Prostate gland (tissue), 2 donors: ENCODE measurements around the gene ELMO1. TPM values are rescaled to one million over a fixed set of nuclear protein-coding genes. Genes with fewer than 3 reads are reported as not detected.

ENCODE experiments used
- DNase-seq: peaks from one replicate; pipeline ENCODE4 v3.0.0-alpha.2; 2019; ENCODE audit warnings: low spot score
- H3K27ac ChIP-seq, 2 donors: fragments of 200-600 bp; sonication (generic); 2 replicates each; pipeline ENCODE4 v1.5.1; 2017 to 2019
- H3K27me3 ChIP-seq: fragments of 200-600 bp; sonication (generic); replicated peaks from 2 replicates; pipeline ENCODE4 v1.5.1; 2019; ENCODE audit not compliant: insufficient read depth
- H3K36me3 ChIP-seq, 2 donors: fragments of 200-600 bp; sonication (generic); 1 replicate in 1 of 2; 2 replicates in 1 of 2; pipeline versions ENCODE4 v1.5.1 to v1.8.1; 2017 to 2019
- H3K4me1 ChIP-seq: fragments of 200-600 bp; sonication (generic); replicated peaks from 2 replicates; pipeline ENCODE4 v1.5.1; 2019
- H3K4me3 ChIP-seq, 2 donors: fragments of 200-600 bp; sonication (generic); 2 replicates each; pipeline ENCODE4 v1.5.1; 2017 to 2019
- H3K9me3 ChIP-seq: fragments of 200-600 bp; sonication (generic); 2 replicates; pipeline ENCODE4 v1.5.1; 2017
- POLR2A ChIP-seq: fragments of 450-650 bp; IDR thresholded peaks from one replicate; pipeline ENCODE4 v1.6.1; 2016; ENCODE audit warnings: antibody characterized with exemption, mild to moderate bottlenecking
- POLR2AphosphoS5 ChIP-seq: sonication (generic); formaldehyde crosslinking; IDR thresholded peaks from one replicate; pipeline ENCODE4 v1.6.1; 2017; ENCODE audit warnings: antibody characterized with exemption
- WGBS: methylation state at CpG from one replicate; pipeline ENCODE4 v1.1.5; 2018; 5-methylcytosine and 5-hydroxymethylcytosine counted together
- intact Hi-C: fragments of 100-400 bp; cut with DNase I; formaldehyde crosslinking; loops from one replicate; pipeline ENCODE4 v1.14.2; 2022
- total RNA-seq, 2 donors: library from RNA; depleted of rRNA; stranded (reverse); fragments of >200 nt; gene quantifications; one replicate each; pipeline ENCODE4 v1.1.0, GENCODE V29; 2016
- TF ChIP-seq, protein P1 (sequence below), 4 experiments: fragments of 200-600 bp in 2 of 4; fragments of 450-650 bp in 2 of 4; sonication (generic) in 2 of 4; IDR thresholded peaks; 1 replicate in 3 of 4; 2 replicates in 1 of 4; pipeline ENCODE4 v1.5.1; 2016 to 2019; ENCODE audit warnings: antibody characterized with exemption in 4 of 4, mild to moderate bottlenecking in 2 of 4, moderate library complexity in 2 of 4

ELMO1 gene
- total RNA-seq, 2 donors from 2014 or later = 6.7 to 19.3 TPM

DNA sequence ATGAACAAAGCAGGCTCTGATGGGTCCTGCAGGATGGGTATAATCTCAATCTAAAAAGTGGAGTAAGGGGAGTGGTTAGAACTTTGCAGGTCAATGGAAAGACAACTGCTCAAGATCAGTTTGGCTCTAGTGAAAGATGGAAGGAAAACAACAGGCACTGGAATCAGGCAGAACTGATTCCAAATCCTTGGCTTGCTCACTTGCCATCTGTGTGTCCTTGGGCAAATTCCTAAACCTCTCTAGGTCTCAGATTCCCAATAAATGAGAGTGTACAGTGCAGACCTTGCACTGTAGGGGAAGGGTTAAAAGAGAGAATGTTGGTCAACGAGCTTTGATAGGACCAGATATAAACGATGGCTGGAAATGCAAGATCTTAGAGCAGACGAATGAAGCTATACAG lies 538.3 kb downstream of the ELMO1 start:
- intact Hi-C loops = no loop called here
- TF ChIP-seq, protein P1, sequence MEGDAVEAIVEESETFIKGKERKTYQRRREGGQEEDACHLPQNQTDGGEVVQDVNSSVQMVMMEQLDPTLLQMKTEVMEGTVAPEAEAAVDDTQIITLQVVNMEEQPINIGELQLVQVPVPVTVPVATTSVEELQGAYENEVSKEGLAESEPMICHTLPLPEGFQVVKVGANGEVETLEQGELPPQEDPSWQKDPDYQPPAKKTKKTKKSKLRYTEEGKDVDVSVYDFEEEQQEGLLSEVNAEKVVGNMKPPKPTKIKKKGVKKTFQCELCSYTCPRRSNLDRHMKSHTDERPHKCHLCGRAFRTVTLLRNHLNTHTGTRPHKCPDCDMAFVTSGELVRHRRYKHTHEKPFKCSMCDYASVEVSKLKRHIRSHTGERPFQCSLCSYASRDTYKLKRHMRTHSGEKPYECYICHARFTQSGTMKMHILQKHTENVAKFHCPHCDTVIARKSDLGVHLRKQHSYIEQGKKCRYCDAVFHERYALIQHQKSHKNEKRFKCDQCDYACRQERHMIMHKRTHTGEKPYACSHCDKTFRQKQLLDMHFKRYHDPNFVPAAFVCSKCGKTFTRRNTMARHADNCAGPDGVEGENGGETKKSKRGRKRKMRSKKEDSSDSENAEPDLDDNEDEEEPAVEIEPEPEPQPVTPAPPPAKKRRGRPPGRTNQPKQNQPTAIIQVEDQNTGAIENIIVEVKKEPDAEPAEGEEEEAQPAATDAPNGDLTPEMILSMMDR (IDR thresholded peaks at IDR 0.05) = no peak
- TF ChIP-seq POLR2A (no peak), POLR2AphosphoS5 (no peak)
- Histone ChIP-seq H3K4me1 (no peaks in the 10 kb centered on the region), H3K27ac (no peak overlapping the region), H3K36me3 (no peaks in the 10 kb centered on the region), H3K9me3 (no peaks in the 10 kb centered on the region), H3K4me3 (no peak overlapping the region), H3K27me3 (no peaks in the 10 kb centered on the region)
- DNase-seq = no peak
- WGBS = 80% methylated on average over 3 of the region's 3 CpGs

DNA sequence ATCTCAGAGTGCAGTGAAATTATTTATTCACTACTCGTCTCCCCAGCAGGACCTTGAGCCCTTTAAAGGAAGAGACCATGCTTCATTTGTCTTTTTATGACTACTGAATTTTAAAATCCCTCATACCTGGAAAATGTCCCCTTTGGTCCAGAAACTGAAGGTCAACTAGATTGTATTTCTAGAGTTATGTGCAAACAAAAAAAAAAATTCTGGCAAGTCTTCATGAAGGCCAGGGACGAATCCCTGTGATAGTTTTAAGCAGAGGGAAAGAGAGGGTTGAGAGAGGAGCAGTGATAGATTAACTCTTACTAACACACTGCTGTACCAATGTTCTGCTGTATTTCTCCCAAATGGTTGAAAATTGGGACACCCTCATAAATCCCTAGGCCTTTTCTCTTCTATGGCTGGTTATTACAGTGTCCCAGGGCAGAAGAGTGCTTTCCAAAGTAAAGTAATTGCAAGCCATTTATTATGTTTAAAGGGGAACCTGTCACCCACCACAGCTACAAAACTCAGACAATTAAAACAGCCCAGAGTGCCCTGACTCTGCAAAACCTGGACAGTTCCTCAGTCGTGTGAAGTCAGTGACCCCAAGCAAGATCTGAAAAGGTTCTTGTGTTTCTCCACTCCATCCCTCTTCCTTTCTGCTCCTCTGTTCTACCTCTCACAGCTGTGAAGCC lies 541.6 kb downstream of the ELMO1 start:
- intact Hi-C loops = no loop called here
- TF ChIP-seq, protein P1 (IDR thresholded peaks at IDR 0.05) = no peak
- no peak for TF ChIP-seq POLR2A
- TF ChIP-seq POLR2AphosphoS5 = no peak
- Histone ChIP-seq H3K4me1 (no peaks in the 10 kb centered on the region), H3K4me3 (no peak overlapping the region), H3K9me3 (no peaks in the 10 kb centered on the region), H3K36me3 (no peaks in the 10 kb centered on the region), H3K27ac (no peak overlapping the region), H3K27me3 (no peaks in the 10 kb centered on the region)
- no peak for DNase-seq
- 35% methylated on average over 3 of the region's 3 CpGs for WGBS

DNA sequence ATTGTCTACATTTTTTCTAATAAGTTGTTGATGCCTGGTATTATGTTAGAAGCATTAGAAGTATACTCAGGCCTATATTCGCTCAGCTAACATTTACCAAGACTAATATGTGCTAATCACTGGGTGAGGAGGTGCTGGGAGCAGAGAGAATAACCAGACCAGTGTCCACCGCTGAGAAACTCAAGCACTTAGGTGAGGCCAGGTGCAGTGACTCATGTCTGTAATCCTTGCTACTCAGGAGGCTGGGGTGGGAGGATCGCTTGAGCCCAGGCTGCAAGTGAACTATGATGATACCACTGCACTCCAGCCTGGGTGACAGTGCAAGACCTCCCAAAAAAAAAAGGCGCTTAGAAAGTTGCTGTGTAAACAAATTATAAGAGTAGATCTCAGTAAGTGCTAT lies 542.2 kb downstream of the ELMO1 start:
- TF ChIP-seq, protein P1 (IDR thresholded peaks at IDR 0.05) = no peak
- TF ChIP-seq POLR2AphosphoS5 (no peak), POLR2A (no peak)
- Histone ChIP-seq H3K4me1 (no peaks in the 10 kb centered on the region), H3K4me3 (no peak overlapping the region), H3K9me3 (no peaks in the 10 kb centered on the region), H3K36me3 (no peaks in the 10 kb centered on the region), H3K27me3 (no peaks in the 10 kb centered on the region), H3K27ac (no peak overlapping the region)
- WGBS = 87% methylated on average over 4 of the region's 4 CpGs
- intact Hi-C loops = no loop called here
- no peak for DNase-seq

DNA sequence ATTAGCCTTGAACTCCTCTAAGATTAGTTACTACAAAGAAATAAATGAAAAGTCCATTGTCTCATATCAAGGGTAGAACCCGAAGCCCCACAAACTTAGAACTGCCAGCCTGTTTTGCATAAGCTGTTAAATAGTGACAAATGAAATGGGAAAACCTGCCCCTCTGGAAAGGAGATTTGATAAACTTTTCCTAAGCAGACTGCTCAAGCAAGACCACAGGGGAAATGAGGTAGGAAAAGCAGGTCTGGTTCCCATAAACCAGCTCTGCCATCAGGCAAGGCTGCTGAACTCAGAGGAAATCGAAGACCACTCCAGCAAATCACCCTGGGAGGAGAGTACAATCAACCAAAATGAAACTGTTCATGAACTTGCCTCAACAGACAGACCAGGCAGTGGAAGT lies 542.8 kb downstream of the ELMO1 start:
- no peaks in the 10 kb centered on the region for H3K27me3 ChIP-seq
- intact Hi-C loops = no loop called here
- H3K27ac ChIP-seq = no peak overlapping the region
- no peak for TF ChIP-seq POLR2AphosphoS5
- TF ChIP-seq, protein P1 (IDR thresholded peaks at IDR 0.05) = no peak
- TF ChIP-seq POLR2A = no peak
- no peaks in the 10 kb centered on the region for H3K36me3 ChIP-seq
- WGBS = 80% methylated on average over 2 of the region's 2 CpGs
- no peak for DNase-seq
- no peaks in the 10 kb centered on the region for H3K9me3 ChIP-seq
- no peak overlapping the region for H3K4me3 ChIP-seq
- no peaks in the 10 kb centered on the region for H3K4me1 ChIP-seq

DNA sequence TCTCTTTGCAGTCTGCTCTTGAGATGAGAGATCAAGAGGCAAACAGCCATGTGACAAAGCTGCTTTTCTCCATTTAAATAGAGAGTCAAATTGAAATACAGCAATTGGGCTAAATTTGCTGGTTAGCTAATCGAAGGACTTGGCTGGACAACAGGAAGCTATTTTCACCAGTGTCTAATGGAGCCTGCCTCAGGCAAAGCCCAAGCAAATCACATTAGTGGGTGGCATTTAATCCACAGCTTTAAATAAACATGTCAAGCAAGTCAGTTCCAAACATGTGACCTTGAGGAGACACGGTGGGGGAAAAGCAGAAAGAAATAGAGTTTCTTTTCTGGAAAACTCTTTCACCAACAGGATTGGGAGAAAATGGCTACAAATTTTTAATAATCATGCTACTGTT lies 543.9 kb downstream of the ELMO1 start:
- intact Hi-C loops = no loop called here
- Histone ChIP-seq H3K36me3 (no peaks in the 10 kb centered on the region), H3K4me1 (no peaks in the 10 kb centered on the region), H3K27ac (no peak overlapping the region), H3K9me3 (no peaks in the 10 kb centered on the region), H3K4me3 (no peak overlapping the region), H3K27me3 (no peaks in the 10 kb centered on the region)
- WGBS = 37% methylated on average over 2 of the region's 2 CpGs
- DNase-seq = no peak
- TF ChIP-seq POLR2AphosphoS5 (no peak), POLR2A (no peak)
- TF ChIP-seq, protein P1 (IDR thresholded peaks at IDR 0.05) = no peak
